GM12892 (cell line): ENCODE data around the gene PRDM15.

Experiments used
- POLR2A ChIP-seq: IDR thresholded peaks from 2 replicates; pipeline ENCODE4 v1.6.1; 2011; ENCODE audit warnings: low read depth, low read length, control low read depth
- POLR2AphosphoS5 ChIP-seq: IDR thresholded peaks from 2 replicates; pipeline ENCODE4 v1.6.1; 2011; ENCODE audit warnings: low read depth, low read length, control low read depth
- TAF1 ChIP-seq: IDR thresholded peaks from 2 replicates; pipeline ENCODE4 v1.6.1; 2011; ENCODE audit warnings: low read depth, mild to moderate bottlenecking, control low read depth, low read length, borderline replicate concordance

- TF ChIP-seq POLR2A (no peak), TAF1 (no peak), POLR2AphosphoS5 (no peak)
Measured at GRCh38 chr21:41850085-41850484, 29.1 kb downstream of the PRDM15 start.
